LNCaP clone FGC (cell line): ENCODE data around the gene HPS1.

Source experiments
- DNase-seq: peaks from one replicate; pipeline ENCODE4 v3.0.0-alpha.2; 2011; ENCODE audit warnings: low read depth
- H3K4me3 ChIP-seq: 2 replicates; pipeline ENCODE4 v1.5.1; 2011; ENCODE audit warnings: mild to moderate bottlenecking, low read depth, low read length, control low read depth
- CTCF ChIP-seq: IDR thresholded peaks from 2 replicates; pipeline ENCODE4 v1.5.1; 2012; ENCODE audit warnings: mild to moderate bottlenecking; ENCODE audit not compliant: control insufficient read depth, insufficient read depth; ENCODE audit errors: extremely low read depth

HPS1 gene

GRCh38 chr10:98414578-98414931, 32.2 kb downstream of the HPS1 start:
- DNase-seq: no peak
- no peak for TF ChIP-seq CTCF
- peak overlapping the region; percentile 61 for H3K4me3 ChIP-seq

- H3K4me3 ChIP-seq: no peak overlapping the region
- TF ChIP-seq CTCF: no peak
- no peak for DNase-seq
Measured at GRCh38 chr10:98411768-98412167, 35.0 kb downstream of the HPS1 start.

GRCh38 chr10:98411166-98411565, 35.6 kb downstream of the HPS1 start:
- no peak for TF ChIP-seq CTCF
- no peak overlapping the region for H3K4me3 ChIP-seq
- no peak for DNase-seq

GRCh38 chr10:98410759-98411158, 36.0 kb downstream of the HPS1 start:
- TF ChIP-seq CTCF: no peak
- no peak for DNase-seq
- no peak overlapping the region for H3K4me3 ChIP-seq

- TF ChIP-seq CTCF: no peak
- DNase-seq: no peak
- no peak overlapping the region for H3K4me3 ChIP-seq
Measured at GRCh38 chr10:98410135-98410743, 36.5 kb downstream of the HPS1 start.

GRCh38 chr10:98408799-98409198, 37.9 kb downstream of the HPS1 start:
- H3K4me3 ChIP-seq: no peak overlapping the region
- DNase-seq: no peak
- TF ChIP-seq CTCF: no peak

- DNase-seq: no peak
- TF ChIP-seq CTCF: no peak
- H3K4me3 ChIP-seq: no peak overlapping the region
Measured at GRCh38 chr10:98407744-98408241, 38.9 kb downstream of the HPS1 start.
